Measurements from ENCODE around the gene LOXL4. TPM values are rescaled to one million over a fixed set of nuclear protein-coding genes. Genes with fewer than 3 reads are reported as not detected.

The LOXL4 gene
- total RNA-seq, 4 donors from 2014 or later: 1.6 to 6.9 (median 4.7) TPM

- Histone ChIP-seq H3K9me3 (no peaks in the 10 kb centered on the region), H3K4me3 (no peak overlapping the region), H3K27ac (no peak overlapping the region), H3K27me3 (no peaks in the 10 kb centered on the region), H3K4me1 (peaks cover 15 to 17% of the 10 kb centered on the region in 2 donors), H3K36me3 (peaks cover 0 to 35% of the 10 kb centered on the region in 2 donors)
- TF ChIP-seq POLR2A (IDR thresholded peaks at IDR 0.05): no peak
- in situ Hi-C loops (cut with MboI; ENCODE audit: low sequenced_read_pairs in 4 of 4) (loop anchor here in 1 of 4 donors (25.0 kb wide), 1 partner anchor 186 kb away; the partner anchor contains the start of gene HPS1), intact Hi-C loops (cut with DNase I; ENCODE audit: low total_unique reads) (no loop called here)
- DNase-seq (no peak), ATAC-seq (no peak)
Observed at GRCh38 chr10:98251399-98251798, 16.6 kb downstream of the LOXL4 start.

GRCh38 chr10:98249134-98249533 lies 18.9 kb downstream of the LOXL4 start:
- no peak for DNase-seq
- no peak for TF ChIP-seq POLR2A (IDR thresholded peaks at IDR 0.05)
- TF ChIP-seq, protein P1, sequence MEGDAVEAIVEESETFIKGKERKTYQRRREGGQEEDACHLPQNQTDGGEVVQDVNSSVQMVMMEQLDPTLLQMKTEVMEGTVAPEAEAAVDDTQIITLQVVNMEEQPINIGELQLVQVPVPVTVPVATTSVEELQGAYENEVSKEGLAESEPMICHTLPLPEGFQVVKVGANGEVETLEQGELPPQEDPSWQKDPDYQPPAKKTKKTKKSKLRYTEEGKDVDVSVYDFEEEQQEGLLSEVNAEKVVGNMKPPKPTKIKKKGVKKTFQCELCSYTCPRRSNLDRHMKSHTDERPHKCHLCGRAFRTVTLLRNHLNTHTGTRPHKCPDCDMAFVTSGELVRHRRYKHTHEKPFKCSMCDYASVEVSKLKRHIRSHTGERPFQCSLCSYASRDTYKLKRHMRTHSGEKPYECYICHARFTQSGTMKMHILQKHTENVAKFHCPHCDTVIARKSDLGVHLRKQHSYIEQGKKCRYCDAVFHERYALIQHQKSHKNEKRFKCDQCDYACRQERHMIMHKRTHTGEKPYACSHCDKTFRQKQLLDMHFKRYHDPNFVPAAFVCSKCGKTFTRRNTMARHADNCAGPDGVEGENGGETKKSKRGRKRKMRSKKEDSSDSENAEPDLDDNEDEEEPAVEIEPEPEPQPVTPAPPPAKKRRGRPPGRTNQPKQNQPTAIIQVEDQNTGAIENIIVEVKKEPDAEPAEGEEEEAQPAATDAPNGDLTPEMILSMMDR (IDR thresholded peaks at IDR 0.05 in 4 of 5, conservative IDR thresholded peaks at IDR 0.05 in 1 of 5): no peak
- peaks cover 0 to 50% of the 10 kb centered on the region in 2 donors for H3K36me3 ChIP-seq
- in situ Hi-C loops (cut with MboI; ENCODE audit: low sequenced_read_pairs in 4 of 4) (no loop called here), intact Hi-C loops (cut with DNase I; ENCODE audit: low total_unique reads) (no loop called here)
- H3K4me1 ChIP-seq: peaks cover 31 to 36% of the 10 kb centered on the region in 2 donors
- no peaks in the 10 kb centered on the region for H3K27me3 ChIP-seq
- H3K4me3 ChIP-seq: no peak overlapping the region
- no peak for ATAC-seq
- no peaks in the 10 kb centered on the region for H3K9me3 ChIP-seq
- H3K27ac ChIP-seq: no peak overlapping the region

DNA sequence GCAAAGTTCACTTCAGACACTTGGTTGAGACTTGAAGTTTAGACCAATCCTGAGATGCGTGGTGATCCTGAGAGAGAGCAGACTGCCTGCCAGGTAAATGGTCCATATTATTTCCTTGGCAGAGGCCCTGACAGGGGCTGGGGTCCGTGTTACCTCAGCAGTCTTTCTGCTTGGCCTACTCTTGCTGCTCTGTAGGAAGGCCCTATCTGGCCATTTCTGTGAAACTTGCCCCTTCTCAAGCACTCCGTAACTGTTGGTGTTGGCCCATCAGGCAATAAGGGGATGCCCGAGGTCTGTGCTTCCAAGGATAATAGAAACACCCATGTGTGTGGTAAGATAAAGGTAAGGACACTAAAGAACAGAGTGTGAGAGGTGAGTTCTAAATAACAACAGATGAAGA lies 20.0 kb downstream of the LOXL4 start:
- peaks cover 34% of the 10 kb centered on the region in 2 donors for H3K4me1 ChIP-seq
- peaks cover 0 to 50% of the 10 kb centered on the region in 2 donors for H3K36me3 ChIP-seq
- H3K27me3 ChIP-seq: no peaks in the 10 kb centered on the region
- TF ChIP-seq, protein P1 (IDR thresholded peaks at IDR 0.05 in 4 of 5, conservative IDR thresholded peaks at IDR 0.05 in 1 of 5): no peak
- no peak for TF ChIP-seq POLR2A (IDR thresholded peaks at IDR 0.05)
- H3K9me3 ChIP-seq: no peaks in the 10 kb centered on the region
- no peak for DNase-seq
- no peak overlapping the region for H3K4me3 ChIP-seq
- ATAC-seq: no peak
- in situ Hi-C loops (cut with MboI; ENCODE audit: low sequenced_read_pairs in 4 of 4): no loop called here
- no peak overlapping the region for H3K27ac ChIP-seq
- intact Hi-C loops (cut with DNase I; ENCODE audit: low total_unique reads): no loop called here

GRCh38 chr10:98246911-98247805 lies 20.8 kb downstream of the LOXL4 start:
- Histone ChIP-seq H3K27me3 (no peaks in the 10 kb centered on the region), H3K36me3 (peaks cover 0 to 50% of the 10 kb centered on the region in 2 donors), H3K4me3 (no peak overlapping the region), H3K4me1 (peaks cover 34% of the 10 kb centered on the region in 2 donors), H3K27ac (peak overlapping the region in 2 of 4 donors; percentile 46 to 49), H3K9me3 (no peaks in the 10 kb centered on the region)
- in situ Hi-C loops (cut with MboI; ENCODE audit: low sequenced_read_pairs in 4 of 4): no loop called here
- intact Hi-C loops (cut with DNase I; ENCODE audit: low total_unique reads): no loop called here
- no peak for TF ChIP-seq POLR2A (IDR thresholded peaks at IDR 0.05)
- TF ChIP-seq, protein P1 (IDR thresholded peaks at IDR 0.05 in 4 of 5, conservative IDR thresholded peaks at IDR 0.05 in 1 of 5): no peak
- peak; percentile 45 to 61 for DNase-seq
- peak; percentile 82 to 88 for ATAC-seq

- in situ Hi-C loops (cut with MboI; ENCODE audit: low sequenced_read_pairs in 4 of 4) (no loop called here), intact Hi-C loops (cut with DNase I; ENCODE audit: low total_unique reads) (no loop called here)
- H3K4me3 ChIP-seq: no peak overlapping the region
- ATAC-seq: peak; percentile 21 to 49
- H3K4me1 ChIP-seq: peaks cover 34% of the 10 kb centered on the region in 2 donors
- peak overlapping the region; percentile 18 to 41 (median 30) for H3K27ac ChIP-seq
- no peak for TF ChIP-seq POLR2A (IDR thresholded peaks at IDR 0.05)
- TF ChIP-seq, protein P1 (IDR thresholded peaks at IDR 0.05 in 4 of 5, conservative IDR thresholded peaks at IDR 0.05 in 1 of 5): no peak
- peaks cover 0 to 32% of the 10 kb centered on the region in 2 donors for H3K36me3 ChIP-seq
- no peaks in the 10 kb centered on the region for H3K9me3 ChIP-seq
- no peaks in the 10 kb centered on the region for H3K27me3 ChIP-seq
- no peak for DNase-seq
Observed at GRCh38 chr10:98244586-98244985, 23.4 kb downstream of the LOXL4 start.
